H1 (cell line): ENCODE results near the gene POLR2M. TPM values are rescaled to one million over a fixed set of nuclear protein-coding genes. Genes with fewer than 3 reads are reported as not detected.

Source experiments
- GABPA ChIP-seq: IDR thresholded peaks from 2 replicates; pipeline ENCODE4 v1.6.1; 2011; ENCODE audit warnings: mild to moderate bottlenecking, low read length, moderate library complexity, borderline replicate concordance; ENCODE audit not compliant: insufficient read depth
- polyA plus RNA-seq, 7 experiments: library from polyadenylated mRNA; depleted of rRNA in 3 of 7; stranded (reverse) in 5 of 7; unstranded in 2 of 7; fragments of >200 nt in 5 of 7; fragments of 200-250 nt in 2 of 7; gene quantifications; 1 replicate in 5 of 7; 2 replicates in 1 of 7; 4 replicates in 1 of 7; pipeline versions ENCODE4 v1.2.1 to v1.2.3, GENCODE V29; 2011 to 2013; ENCODE audit warnings: missing spikeins in 2 of 7, mixed read lengths in 2 of 7
- total RNA-seq: library from RNA; stranded (reverse); fragmentation: NEBNext Ultra II Directional; extraction: Animal tissue kit (Norgen Biotek cat#: 25700); gene quantifications from 2 replicates; pipeline ENCODE4 v1.2.1, GENCODE V29; 2021
- TF ChIP-seq, protein P1 (sequence below): fragments of 300-600 bp; sonication (generic); IDR thresholded peaks from 2 replicates; pipeline ENCODE4 v1.7.1; 2012; ENCODE audit warnings: low read length, moderate library complexity, mild to moderate bottlenecking, inconsistent platforms; ENCODE audit not compliant: insufficient replicate concordance

Gene POLR2M
- total and polyA plus RNA-seq, 2 of the 8 experiments (the other 6 are each of a cell fraction or from before 2014, with no cell fraction given) = 32.7 to 55.1 TPM

DNA sequence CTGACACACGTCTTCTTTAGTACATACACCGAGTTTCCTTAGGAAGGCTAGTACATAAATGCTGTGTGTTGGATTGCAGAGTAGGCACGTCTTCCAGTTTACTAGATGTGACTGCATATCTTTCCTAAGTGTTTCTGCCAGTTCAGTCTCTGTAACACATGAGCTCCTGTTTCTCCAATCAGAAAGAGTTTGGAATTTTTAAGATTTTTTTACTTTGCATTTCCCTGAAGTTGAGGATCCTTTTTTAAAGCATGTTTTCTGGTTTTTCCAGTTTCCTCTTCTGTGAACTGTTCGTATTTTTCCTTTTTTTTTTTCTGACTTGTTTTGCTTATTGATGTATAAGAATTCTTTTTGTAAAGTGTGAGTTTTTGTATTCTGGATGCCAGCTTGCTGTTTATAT, 7.5 kb upstream of the POLR2M start (continued):
- TF ChIP-seq, protein P1, sequence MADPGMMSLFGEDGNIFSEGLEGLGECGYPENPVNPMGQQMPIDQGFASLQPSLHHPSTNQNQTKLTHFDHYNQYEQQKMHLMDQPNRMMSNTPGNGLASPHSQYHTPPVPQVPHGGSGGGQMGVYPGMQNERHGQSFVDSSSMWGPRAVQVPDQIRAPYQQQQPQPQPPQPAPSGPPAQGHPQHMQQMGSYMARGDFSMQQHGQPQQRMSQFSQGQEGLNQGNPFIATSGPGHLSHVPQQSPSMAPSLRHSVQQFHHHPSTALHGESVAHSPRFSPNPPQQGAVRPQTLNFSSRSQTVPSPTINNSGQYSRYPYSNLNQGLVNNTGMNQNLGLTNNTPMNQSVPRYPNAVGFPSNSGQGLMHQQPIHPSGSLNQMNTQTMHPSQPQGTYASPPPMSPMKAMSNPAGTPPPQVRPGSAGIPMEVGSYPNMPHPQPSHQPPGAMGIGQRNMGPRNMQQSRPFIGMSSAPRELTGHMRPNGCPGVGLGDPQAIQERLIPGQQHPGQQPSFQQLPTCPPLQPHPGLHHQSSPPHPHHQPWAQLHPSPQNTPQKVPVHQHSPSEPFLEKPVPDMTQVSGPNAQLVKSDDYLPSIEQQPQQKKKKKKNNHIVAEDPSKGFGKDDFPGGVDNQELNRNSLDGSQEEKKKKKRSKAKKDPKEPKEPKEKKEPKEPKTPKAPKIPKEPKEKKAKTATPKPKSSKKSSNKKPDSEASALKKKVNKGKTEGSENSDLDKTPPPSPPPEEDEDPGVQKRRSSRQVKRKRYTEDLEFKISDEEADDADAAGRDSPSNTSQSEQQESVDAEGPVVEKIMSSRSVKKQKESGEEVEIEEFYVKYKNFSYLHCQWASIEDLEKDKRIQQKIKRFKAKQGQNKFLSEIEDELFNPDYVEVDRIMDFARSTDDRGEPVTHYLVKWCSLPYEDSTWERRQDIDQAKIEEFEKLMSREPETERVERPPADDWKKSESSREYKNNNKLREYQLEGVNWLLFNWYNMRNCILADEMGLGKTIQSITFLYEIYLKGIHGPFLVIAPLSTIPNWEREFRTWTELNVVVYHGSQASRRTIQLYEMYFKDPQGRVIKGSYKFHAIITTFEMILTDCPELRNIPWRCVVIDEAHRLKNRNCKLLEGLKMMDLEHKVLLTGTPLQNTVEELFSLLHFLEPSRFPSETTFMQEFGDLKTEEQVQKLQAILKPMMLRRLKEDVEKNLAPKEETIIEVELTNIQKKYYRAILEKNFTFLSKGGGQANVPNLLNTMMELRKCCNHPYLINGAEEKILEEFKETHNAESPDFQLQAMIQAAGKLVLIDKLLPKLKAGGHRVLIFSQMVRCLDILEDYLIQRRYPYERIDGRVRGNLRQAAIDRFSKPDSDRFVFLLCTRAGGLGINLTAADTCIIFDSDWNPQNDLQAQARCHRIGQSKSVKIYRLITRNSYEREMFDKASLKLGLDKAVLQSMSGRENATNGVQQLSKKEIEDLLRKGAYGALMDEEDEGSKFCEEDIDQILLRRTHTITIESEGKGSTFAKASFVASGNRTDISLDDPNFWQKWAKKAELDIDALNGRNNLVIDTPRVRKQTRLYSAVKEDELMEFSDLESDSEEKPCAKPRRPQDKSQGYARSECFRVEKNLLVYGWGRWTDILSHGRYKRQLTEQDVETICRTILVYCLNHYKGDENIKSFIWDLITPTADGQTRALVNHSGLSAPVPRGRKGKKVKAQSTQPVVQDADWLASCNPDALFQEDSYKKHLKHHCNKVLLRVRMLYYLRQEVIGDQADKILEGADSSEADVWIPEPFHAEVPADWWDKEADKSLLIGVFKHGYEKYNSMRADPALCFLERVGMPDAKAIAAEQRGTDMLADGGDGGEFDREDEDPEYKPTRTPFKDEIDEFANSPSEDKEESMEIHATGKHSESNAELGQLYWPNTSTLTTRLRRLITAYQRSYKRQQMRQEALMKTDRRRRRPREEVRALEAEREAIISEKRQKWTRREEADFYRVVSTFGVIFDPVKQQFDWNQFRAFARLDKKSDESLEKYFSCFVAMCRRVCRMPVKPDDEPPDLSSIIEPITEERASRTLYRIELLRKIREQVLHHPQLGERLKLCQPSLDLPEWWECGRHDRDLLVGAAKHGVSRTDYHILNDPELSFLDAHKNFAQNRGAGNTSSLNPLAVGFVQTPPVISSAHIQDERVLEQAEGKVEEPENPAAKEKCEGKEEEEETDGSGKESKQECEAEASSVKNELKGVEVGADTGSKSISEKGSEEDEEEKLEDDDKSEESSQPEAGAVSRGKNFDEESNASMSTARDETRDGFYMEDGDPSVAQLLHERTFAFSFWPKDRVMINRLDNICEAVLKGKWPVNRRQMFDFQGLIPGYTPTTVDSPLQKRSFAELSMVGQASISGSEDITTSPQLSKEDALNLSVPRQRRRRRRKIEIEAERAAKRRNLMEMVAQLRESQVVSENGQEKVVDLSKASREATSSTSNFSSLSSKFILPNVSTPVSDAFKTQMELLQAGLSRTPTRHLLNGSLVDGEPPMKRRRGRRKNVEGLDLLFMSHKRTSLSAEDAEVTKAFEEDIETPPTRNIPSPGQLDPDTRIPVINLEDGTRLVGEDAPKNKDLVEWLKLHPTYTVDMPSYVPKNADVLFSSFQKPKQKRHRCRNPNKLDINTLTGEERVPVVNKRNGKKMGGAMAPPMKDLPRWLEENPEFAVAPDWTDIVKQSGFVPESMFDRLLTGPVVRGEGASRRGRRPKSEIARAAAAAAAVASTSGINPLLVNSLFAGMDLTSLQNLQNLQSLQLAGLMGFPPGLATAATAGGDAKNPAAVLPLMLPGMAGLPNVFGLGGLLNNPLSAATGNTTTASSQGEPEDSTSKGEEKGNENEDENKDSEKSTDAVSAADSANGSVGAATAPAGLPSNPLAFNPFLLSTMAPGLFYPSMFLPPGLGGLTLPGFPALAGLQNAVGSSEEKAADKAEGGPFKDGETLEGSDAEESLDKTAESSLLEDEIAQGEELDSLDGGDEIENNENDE = no peak
- no peak for TF ChIP-seq GABPA
